K562 (cell line): Measurements from ENCODE around the gene FAM200A. TPM values are rescaled to one million over a fixed set of nuclear protein-coding genes. Genes with fewer than 3 reads are reported as not detected.

ENCODE experiments used
- ATF1 ChIP-seq, 2 experiments: fragments of 450-650 bp in 1 of 2; IDR thresholded peaks; 2 replicates each; pipeline ENCODE4 v1.6.1; 2016; ENCODE audit warnings: missing compliant biosample characterization in 1 of 2, missing genetic modification characterization in 1 of 2
- BCOR ChIP-seq: fragments of 450-650 bp; IDR thresholded peaks from 2 replicates; pipeline ENCODE4 v1.6.1; 2016
- MBD2 ChIP-seq: sonication (generic); IDR thresholded peaks from 2 replicates; pipeline ENCODE4 v1.6.1; 2016; ENCODE audit warnings: low read depth, borderline replicate concordance
- MIER1 ChIP-seq: fragments of 450-650 bp; IDR thresholded peaks from 2 replicates; pipeline ENCODE4 v1.6.1; 2016; ENCODE audit warnings: antibody characterized with exemption, mild to moderate bottlenecking, low read depth
- NKRF ChIP-seq: fragments of 450-650 bp; IDR thresholded peaks from 2 replicates; pipeline ENCODE4 v1.6.1; 2016; ENCODE audit warnings: borderline replicate concordance
- PHF20 ChIP-seq: fragments of 450-650 bp; IDR thresholded peaks from 2 replicates; pipeline ENCODE4 v1.6.1; 2018; ENCODE audit not compliant: partially characterized antibody
- RCOR1 ChIP-seq, 2 experiments: IDR thresholded peaks; 2 replicates each; pipeline ENCODE4 v1.6.1; 2012; ENCODE audit warnings: low read depth in 2 of 2, low read length in 2 of 2, borderline replicate concordance in 1 of 2, improper control_type of control experiment in 1 of 2
- TCF7 ChIP-seq: sonication (generic); IDR thresholded peaks from 2 replicates; pipeline ENCODE4 v1.6.1; 2016; ENCODE audit warnings: antibody characterized with exemption, borderline replicate concordance
- TEAD4 ChIP-seq, 2 experiments: sonication (generic) in 1 of 2; formaldehyde crosslinking in 1 of 2; IDR thresholded peaks; 2 replicates each; pipeline versions ENCODE4 v1.6.1 to v1.8.0; 2012 to 2022; ENCODE audit warnings: borderline replicate concordance in 1 of 2, inconsistent platforms in 1 of 2, low read length in 1 of 2, mild to moderate bottlenecking in 1 of 2, missing genetic modification reagents in 1 of 2
- ZNF146 ChIP-seq: IDR thresholded peaks from one replicate; pipeline ENCODE4 v1.6.1; 2018; ENCODE audit warnings: missing compliant biosample characterization; ENCODE audit not compliant: unreplicated experiment
- polyA plus RNA-seq, 8 experiments: library from polyadenylated mRNA; depleted of rRNA in 4 of 8; stranded (reverse) in 5 of 8; unstranded in 3 of 8; fragments of >200 nt; fragmentation: Nextera tagmentation in 2 of 8; fragmentation: Illumina TruSeq in 1 of 8; extraction: Ambion mirVana in 2 of 8; extraction: Trizol in 1 of 8; gene quantifications; 2 replicates each; pipeline versions ENCODE4 v1.2.1 to v1.2.3, GENCODE V29; 2011 to 2014; ENCODE audit warnings: inconsistent platforms in 1 of 8, missing spikeins in 1 of 8
- total RNA-seq, 7 experiments: library from RNA; depleted of rRNA in 6 of 7; stranded (reverse); fragments of >200 nt in 6 of 7; fragmentation: Illumina TruSeq in 2 of 7; extraction: Trizol in 2 of 7; gene quantifications; 2 replicates each; pipeline versions ENCODE4 v1.2.1 to v1.2.3, GENCODE V29; 2011 to 2021; ENCODE audit warnings: low replicate concordance in 1 of 7
- TF ChIP-seq, protein P1 (sequence below): sonication (generic); formaldehyde crosslinking; IDR thresholded peaks from 2 replicates; pipeline ENCODE4 v1.8.0; 2022; ENCODE audit warnings: mild to moderate bottlenecking, missing genetic modification reagents
- TF ChIP-seq, protein P2 (sequence below): sonication (generic); formaldehyde crosslinking; IDR thresholded peaks from 2 replicates; pipeline ENCODE4 v1.8.0; 2022; ENCODE audit warnings: missing genetic modification reagents, mild to moderate bottlenecking, moderate library complexity, borderline replicate concordance
- TF ChIP-seq, protein P3 (sequence below), 2 experiments: fragments of 450-650 bp; IDR thresholded peaks; 2 replicates each; pipeline ENCODE4 v1.6.1; 2018; ENCODE audit warnings: mild to moderate bottlenecking in 2 of 2, low read depth in 1 of 2; ENCODE audit not compliant: partially characterized antibody in 2 of 2

Gene FAM200A
- total and polyA plus RNA-seq, 9 of the 15 experiments (the other 6 are each of a cell fraction or from before 2014, with no cell fraction given), result 3.3 to 11.2 (median 8.3) TPM

- TF ChIP-seq TEAD4 (IDR thresholded peaks at IDR 0.05; ENCODE audit: low read length) (peak; percentile 25), TEAD4 (CRISPR knock-in tag; IDR thresholded peaks at IDR 0.05; ENCODE audit: borderline replicate concordance) (no peak), PHF20 (peak; percentile 92), MIER1 (peak; percentile 62; the same call in 1 of the 2 replicates), BCOR (peak; percentile 18; the same call in 1 of the 2 replicates), NKRF (peak; percentile 76; the same call in 1 of the 2 replicates), TCF7 (peak; percentile 46; the same call in 1 of the 2 replicates), ZNF146 (CRISPR knock-in tag) (no peak), MBD2 (peak; percentile 84), RCOR1 (IDR thresholded peaks at IDR 0.05; ENCODE audit: borderline replicate concordance in 1 of 2, low read depth in 2 of 2, low read length in 2 of 2) (peak; percentile 12 to 81; a peak in 1 of 4 replicates), ATF1 (CRISPR knock-in tag; IDR thresholded peaks at IDR 0.05) (peak; percentile 83), ATF1 (tag; IDR thresholded peaks at IDR 0.05) (peak; percentile 99)
- TF ChIP-seq, protein P1, sequence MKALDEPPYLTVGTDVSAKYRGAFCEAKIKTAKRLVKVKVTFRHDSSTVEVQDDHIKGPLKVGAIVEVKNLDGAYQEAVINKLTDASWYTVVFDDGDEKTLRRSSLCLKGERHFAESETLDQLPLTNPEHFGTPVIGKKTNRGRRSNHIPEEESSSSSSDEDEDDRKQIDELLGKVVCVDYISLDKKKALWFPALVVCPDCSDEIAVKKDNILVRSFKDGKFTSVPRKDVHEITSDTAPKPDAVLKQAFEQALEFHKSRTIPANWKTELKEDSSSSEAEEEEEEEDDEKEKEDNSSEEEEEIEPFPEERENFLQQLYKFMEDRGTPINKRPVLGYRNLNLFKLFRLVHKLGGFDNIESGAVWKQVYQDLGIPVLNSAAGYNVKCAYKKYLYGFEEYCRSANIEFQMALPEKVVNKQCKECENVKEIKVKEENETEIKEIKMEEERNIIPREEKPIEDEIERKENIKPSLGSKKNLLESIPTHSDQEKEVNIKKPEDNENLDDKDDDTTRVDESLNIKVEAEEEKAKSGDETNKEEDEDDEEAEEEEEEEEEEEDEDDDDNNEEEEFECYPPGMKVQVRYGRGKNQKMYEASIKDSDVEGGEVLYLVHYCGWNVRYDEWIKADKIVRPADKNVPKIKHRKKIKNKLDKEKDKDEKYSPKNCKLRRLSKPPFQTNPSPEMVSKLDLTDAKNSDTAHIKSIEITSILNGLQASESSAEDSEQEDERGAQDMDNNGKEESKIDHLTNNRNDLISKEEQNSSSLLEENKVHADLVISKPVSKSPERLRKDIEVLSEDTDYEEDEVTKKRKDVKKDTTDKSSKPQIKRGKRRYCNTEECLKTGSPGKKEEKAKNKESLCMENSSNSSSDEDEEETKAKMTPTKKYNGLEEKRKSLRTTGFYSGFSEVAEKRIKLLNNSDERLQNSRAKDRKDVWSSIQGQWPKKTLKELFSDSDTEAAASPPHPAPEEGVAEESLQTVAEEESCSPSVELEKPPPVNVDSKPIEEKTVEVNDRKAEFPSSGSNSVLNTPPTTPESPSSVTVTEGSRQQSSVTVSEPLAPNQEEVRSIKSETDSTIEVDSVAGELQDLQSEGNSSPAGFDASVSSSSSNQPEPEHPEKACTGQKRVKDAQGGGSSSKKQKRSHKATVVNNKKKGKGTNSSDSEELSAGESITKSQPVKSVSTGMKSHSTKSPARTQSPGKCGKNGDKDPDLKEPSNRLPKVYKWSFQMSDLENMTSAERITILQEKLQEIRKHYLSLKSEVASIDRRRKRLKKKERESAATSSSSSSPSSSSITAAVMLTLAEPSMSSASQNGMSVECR (CRISPR knock-in tag), result no peak
- TF ChIP-seq, protein P2, sequence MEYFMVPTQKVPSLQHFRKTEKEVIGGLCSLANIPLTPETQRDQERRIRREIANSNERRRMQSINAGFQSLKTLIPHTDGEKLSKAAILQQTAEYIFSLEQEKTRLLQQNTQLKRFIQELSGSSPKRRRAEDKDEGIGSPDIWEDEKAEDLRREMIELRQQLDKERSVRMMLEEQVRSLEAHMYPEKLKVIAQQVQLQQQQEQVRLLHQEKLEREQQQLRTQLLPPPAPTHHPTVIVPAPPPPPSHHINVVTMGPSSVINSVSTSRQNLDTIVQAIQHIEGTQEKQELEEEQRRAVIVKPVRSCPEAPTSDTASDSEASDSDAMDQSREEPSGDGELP (CRISPR knock-in tag), result peak; percentile 53; the same call in 1 of the 2 replicates
- TF ChIP-seq, protein P3, sequence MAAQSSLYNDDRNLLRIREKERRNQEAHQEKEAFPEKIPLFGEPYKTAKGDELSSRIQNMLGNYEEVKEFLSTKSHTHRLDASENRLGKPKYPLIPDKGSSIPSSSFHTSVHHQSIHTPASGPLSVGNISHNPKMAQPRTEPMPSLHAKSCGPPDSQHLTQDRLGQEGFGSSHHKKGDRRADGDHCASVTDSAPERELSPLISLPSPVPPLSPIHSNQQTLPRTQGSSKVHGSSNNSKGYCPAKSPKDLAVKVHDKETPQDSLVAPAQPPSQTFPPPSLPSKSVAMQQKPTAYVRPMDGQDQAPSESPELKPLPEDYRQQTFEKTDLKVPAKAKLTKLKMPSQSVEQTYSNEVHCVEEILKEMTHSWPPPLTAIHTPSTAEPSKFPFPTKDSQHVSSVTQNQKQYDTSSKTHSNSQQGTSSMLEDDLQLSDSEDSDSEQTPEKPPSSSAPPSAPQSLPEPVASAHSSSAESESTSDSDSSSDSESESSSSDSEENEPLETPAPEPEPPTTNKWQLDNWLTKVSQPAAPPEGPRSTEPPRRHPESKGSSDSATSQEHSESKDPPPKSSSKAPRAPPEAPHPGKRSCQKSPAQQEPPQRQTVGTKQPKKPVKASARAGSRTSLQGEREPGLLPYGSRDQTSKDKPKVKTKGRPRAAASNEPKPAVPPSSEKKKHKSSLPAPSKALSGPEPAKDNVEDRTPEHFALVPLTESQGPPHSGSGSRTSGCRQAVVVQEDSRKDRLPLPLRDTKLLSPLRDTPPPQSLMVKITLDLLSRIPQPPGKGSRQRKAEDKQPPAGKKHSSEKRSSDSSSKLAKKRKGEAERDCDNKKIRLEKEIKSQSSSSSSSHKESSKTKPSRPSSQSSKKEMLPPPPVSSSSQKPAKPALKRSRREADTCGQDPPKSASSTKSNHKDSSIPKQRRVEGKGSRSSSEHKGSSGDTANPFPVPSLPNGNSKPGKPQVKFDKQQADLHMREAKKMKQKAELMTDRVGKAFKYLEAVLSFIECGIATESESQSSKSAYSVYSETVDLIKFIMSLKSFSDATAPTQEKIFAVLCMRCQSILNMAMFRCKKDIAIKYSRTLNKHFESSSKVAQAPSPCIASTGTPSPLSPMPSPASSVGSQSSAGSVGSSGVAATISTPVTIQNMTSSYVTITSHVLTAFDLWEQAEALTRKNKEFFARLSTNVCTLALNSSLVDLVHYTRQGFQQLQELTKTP (IDR thresholded peaks at IDR 0.05; ENCODE audit: low read depth in 1 of 2, partially characterized antibody in 2 of 2), result peak in 1 of 2 experiments; percentile 49
Measured at GRCh38 chr7:99551767-99552463, at the start of gene FAM200A (continued).
